ENCODE results near the gene RHO. TPM values are rescaled to one million over a fixed set of nuclear protein-coding genes. Genes with fewer than 3 reads are reported as not detected.
"Not testable (repeated sequence)": the region's sequence is repeated elsewhere in the genome, so short reads cannot be mapped to it uniquely, and the experiment has no call there.

RHO gene
- total RNA-seq, 1 donor from 2014 or later = not detected

GRCh38 chr3:129499604-129500333, 28.7 kb upstream of the RHO start:
- DNase-seq (ENCODE audit: low read depth) = not testable (repeated sequence)

DNA sequence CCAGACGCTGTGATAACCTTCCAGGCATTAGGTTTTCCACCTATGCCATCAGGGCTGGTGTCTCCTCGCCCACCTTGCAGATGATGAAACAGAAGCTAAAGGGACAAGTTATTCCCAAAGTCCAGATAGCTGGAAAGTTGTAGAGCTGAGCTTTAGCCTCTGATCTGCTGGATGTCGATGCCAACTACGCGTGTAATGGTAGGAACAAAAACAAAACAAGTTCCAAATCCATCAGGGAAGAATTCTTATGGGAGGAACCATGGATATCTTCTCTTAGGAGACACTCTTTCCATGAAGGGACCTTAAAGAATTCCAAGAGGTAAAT, 28.1 kb upstream of the RHO start:
- DNase-seq (ENCODE audit: low read depth) = no peak

DNA sequence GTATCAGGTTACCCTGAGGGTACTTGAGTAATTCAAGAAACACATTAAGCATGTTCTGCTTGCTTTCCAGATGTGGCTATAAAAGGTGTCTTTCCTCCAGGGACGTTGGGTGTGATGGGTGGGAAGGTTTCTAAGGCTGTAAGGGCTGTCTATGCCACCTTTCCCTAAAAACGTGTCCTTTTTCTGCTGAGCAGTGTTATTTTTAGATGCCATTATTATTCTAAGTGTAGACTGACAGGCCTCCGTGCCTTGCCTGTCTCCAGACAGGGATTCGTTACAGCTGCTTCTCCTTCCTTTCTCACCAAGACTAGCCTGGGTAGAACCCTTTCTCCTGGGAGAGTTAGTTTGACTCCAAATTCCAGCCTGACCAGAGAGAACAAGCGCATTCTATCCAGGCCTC, 26.8 kb upstream of the RHO start:
- no peak for DNase-seq (ENCODE audit: low read depth)

- DNase-seq (ENCODE audit: low read depth) = no peak
Measured at GRCh38 chr3:129502641-129503408, 25.6 kb upstream of the RHO start.

GRCh38 chr3:129503471-129504291, 24.8 kb upstream of the RHO start:
- DNase-seq (ENCODE audit: low read depth) = no peak

- DNase-seq (ENCODE audit: low read depth) = no peak
Measured at GRCh38 chr3:129504471-129505100, 23.9 kb upstream of the RHO start.

GRCh38 chr3:129505341-129505740, 23.1 kb upstream of the RHO start:
- no peak for DNase-seq (ENCODE audit: low read depth)

- no peak for DNase-seq (ENCODE audit: low read depth)
Measured at GRCh38 chr3:129506231-129506742, 22.2 kb upstream of the RHO start.

DNA sequence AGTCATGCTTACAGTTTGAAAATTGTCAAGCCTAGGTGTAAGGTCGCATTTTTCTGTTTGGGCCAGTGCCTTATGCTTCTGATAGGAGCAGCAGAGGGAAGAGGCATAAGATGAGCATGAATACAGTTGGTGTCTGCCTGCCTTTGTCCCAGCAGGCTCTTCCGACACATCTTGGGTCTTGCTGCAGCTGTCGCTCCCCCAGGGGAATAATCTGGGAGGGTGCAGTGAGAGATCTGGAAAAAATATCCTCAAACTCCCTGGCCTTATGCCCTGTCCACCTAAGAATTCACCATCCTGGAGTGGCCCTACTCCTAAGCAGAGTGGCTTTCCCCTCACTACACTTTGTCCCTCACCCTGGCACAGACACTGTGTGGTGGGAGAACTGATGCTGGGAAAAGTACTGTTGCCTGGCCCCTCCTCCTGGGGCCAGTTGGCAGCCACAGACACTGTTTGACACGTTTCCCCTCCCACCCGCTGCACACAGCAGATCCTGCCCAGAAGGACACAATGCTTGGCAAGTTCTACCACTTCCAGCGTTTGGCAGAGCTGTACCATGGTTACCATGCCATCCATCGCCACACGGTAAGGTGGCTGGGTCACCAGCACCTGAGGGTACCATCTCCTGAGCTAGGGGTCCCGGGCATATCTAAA, 21.1 kb upstream of the RHO start:
- DNase-seq (ENCODE audit: low read depth) = no peak

DNA sequence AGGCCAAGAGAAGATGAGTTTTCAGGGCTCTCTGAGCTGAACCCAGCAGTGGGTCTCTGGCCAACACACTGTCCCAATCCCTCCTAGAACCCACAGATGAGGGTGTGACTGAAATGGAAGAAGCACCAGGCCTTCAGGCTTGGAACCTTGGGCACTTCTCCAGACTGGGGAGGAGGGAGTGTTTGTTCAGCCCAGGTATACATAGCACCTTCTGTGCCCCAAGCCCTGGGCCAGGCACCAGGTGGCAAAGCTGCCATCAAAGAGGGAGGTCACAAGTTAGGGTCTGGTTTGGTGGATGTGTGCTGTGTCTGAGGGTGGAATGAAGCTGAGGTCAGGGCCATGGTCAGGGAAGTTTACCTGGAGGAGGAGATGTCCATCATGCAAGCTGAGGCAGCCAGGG, 15.8 kb upstream of the RHO start:
- DNase-seq (ENCODE audit: low read depth) = no peak

GRCh38 chr3:129513705-129514104, 14.7 kb upstream of the RHO start:
- no peak for DNase-seq (ENCODE audit: low read depth)

DNA sequence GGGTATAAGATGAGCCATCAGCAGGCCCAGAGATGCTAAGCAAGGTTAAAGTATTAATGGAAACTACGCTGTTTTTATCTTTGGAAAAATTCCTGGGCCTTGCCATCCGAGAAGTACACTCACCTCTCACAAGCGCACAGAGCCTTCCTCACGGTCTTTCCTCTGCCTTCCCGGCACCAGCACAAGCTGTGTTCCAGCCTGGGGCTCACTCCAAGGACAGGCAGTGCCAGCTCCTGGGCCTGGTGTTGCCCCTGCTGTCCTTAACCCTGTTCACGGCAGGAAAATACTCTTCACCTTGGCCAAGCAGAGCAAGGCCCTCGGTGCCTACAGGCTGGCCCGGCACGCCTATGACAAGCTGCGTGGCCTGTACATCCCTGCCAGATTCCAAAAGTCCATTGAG, 14.3 kb upstream of the RHO start:
- DNase-seq (ENCODE audit: low read depth) = no peak

GRCh38 chr3:129514563-129514962, 13.9 kb upstream of the RHO start:
- no peak for DNase-seq (ENCODE audit: low read depth)

- not testable (repeated sequence) for DNase-seq (ENCODE audit: low read depth)
Measured at GRCh38 chr3:129515108-129515820, 13.2 kb upstream of the RHO start.

GRCh38 chr3:129515821-129516432, 12.5 kb upstream of the RHO start:
- not testable (repeated sequence) for DNase-seq (ENCODE audit: low read depth)

- DNase-seq (ENCODE audit: low read depth) = no peak
Measured at GRCh38 chr3:129517516-129517915, 10.9 kb upstream of the RHO start.

DNA sequence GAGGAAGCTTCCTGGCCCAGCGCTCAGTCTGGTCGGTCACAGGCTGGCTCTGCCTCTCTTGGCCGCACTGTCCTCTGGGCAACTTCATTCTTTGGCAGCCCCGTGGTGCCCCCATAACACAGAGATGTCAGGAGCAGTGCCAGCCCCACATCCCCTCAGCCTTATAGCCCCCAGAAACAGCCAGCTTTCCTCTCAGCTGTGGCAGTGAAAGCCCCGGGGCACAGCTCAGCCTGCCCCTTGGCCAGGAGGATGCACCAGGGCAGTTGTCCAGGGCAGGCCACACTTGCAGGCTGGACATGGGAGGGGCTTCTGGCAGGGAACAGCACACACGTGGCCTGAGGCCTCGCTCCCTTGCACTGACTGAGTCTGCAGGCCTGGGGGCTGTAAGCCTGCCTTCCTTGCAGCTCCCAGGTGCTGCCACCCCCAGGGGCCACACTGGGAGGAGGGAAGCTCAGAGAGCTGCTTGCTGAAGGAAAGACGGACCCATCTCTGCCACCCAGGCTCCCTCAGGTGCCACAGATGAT, 10.3 kb upstream of the RHO start:
- no peak for DNase-seq (ENCODE audit: low read depth)

- DNase-seq (ENCODE audit: low read depth) = no peak
Measured at GRCh38 chr3:129518581-129518980, 9.9 kb upstream of the RHO start.

DNA sequence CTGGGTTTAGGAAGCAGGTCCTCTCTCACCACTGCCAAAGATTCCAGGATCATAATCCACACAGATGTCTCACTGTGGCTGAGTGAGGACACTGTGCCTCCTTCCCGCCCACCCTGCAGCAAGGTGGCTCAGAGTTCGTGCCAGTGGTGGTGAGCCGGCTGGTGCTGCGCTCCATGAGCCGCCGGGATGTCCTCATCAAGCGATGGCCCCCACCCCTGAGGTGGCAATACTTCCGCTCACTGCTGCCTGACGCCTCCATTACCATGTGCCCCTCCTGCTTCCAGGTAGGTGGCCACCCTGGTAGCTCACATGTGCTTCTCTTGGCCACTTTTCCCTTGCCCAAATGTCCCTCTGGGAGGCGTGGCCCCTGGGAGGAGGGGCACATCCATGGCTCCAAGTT, 9.0 kb upstream of the RHO start:
- DNase-seq (ENCODE audit: low read depth) = no peak

Data from renal cortical epithelial cell (primary cell).